HG03378 (cell line): ENCODE results near the gene BCL2L11.
A peak's percentile ranks its signal among the peaks of the same experiment; 100 is the strongest.

ENCODE experiments used
- ATAC-seq: cut with Tn5 transposase; IDR thresholded peaks from one replicate; pipeline ENCODE4 v1.9.1; 2021; ENCODE audit warnings: mild to moderate bottlenecking, moderate library complexity; ENCODE audit not compliant: unreplicated experiment

BCL2L11 gene

DNA sequence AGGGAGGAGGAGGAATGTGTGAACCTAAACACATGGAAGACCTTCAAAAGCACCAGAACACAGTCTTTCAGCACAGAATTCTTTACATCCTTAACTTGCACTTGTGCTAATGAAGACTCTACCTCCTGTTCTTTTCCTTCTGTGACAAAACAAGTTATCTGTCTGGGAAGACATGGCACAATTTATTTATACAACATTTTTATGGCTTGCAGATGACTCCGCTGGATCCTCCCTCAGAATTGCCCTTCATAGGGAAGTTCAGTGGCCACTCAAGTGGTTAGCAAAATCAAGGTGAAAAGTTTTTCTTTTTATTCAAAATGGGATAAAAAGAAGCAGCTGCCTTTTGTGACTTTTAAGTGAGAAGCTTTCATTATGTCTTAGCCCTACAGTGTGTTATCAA, 21.4 kb downstream of the BCL2L11 start:
- no peak for ATAC-seq

DNA sequence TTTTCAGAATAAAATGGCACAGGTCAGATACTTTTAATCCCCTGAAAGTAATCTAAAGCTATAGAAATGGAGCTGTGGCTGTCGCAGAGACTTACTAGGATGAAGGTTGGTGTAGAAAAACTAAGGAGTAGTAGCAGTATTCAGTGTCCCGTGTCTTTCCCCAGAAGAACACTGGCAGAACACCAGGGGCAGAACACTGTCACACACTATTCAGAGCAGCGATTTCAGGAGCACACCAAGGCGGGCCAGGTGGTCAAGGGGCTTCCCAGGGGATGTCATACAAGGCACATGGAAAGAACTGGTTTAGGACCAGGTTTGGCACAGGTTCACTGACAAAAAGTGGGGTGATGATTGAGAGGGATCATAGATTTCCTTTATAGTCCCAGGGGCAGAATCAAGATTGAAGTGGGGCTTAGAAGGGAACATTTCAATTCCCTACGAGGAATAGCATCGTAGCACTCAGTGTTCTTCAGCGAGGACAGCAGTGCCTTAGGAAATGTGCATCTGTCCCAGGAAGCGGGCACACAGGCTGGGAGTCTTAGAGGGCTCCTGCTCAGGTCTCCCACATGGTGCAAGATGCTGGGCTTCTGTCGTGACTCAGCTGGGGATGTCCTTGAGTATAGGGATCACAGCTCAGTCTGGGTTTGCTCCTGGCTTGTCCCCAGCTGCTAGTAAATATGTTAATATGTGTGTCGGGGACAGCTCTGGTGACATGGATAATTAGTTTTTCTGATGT, 22.6 kb downstream of the BCL2L11 start:
- ATAC-seq, result no peak

DNA sequence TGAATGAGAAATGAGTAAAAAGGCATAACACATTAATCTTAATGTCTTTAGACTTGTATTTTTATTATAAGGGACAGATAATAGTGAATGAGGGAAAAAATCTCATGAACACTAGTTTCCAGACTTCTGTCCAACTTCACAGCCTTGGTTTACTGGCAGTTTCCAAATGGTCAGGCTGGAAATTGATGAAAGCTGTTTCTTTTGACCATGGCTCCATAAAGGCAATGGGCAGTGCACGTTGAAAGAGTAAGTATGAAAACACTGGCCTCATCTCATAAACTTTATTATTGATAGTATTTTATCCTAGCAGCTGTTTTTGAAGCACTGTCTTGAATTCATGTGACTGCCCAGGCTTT, 23.1 kb downstream of the BCL2L11 start:
- no peak for ATAC-seq

DNA sequence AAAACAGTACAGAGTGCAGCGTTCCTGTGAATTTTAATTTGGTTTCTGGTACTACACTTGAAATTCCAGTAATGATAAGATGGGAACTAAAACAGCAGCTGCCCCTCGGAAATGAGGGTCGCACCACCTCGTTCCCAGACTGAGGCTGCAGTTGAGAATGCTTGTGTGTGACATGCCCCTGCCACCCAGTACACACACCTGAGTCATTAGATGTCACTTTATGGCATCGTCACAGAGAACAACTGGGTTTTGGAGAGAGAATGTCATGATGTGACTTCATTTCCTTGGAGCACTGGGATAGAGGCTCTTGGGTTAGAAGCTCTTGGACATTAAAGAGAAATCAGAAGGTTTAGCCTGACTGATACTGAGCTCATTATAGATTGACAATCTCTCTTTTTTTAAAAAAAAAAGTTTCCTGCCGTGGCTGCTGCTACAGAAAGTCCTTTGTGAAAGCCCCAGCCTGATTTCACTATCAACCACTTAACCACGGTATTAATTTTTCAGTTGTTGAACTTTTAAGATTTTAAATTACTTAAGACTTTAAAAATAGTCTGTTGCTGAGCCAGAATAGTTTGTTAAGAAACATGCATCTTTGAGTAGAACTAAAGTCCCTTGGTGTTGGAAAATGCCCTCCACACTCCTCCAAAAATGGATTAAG, 24.5 kb downstream of the BCL2L11 start:
- ATAC-seq, result no peak

DNA sequence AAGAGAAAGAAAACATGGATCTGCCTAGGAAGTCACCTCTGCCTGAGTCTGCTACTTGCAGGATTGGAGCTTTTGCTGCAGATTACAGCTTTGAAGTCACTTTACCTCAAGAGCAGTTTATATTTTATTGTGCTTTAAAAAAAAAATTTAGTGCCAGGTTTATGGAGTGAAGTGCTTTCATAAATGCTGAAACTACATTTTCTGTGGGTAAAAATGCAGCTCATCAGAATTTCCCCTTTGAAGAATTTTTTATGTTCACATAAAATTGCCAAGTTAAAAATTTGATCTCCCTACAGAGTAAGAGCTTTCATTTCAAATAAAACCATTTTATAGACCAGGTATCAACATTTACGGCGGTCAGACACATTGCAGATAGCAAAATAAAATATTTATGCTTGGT, 25.2 kb downstream of the BCL2L11 start:
- no peak for ATAC-seq

DNA sequence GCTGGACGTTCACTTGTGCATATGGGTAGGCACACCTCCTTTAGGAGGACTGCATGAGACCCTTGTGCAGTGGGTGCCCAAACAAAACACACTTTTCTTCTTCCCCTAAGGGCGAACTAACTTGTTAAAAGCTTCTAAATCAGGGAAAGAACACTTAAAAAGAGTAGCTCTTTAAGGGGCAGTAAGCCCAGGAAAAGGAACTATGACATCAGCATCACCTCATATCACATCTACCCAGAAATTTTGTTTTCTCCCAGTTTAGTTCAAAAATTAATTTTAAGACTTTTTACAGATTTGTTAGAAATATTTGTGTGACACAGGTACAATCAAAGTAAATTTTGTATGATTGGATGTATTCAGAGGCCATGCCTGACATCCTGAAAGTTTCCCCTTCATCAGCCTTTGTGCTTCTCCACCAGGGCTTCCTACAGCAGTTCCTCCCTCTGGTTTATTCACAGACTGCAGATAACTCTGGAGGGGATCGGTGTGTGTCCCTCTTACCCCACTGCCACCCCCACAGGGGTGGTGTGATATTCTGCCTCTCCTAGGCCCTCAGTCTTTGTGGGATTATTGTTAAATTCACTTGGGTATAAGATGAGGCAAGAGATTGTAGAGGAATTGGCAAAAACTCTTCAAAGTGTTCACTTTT, 27.6 kb downstream of the BCL2L11 start:
- ATAC-seq, result no peak

DNA sequence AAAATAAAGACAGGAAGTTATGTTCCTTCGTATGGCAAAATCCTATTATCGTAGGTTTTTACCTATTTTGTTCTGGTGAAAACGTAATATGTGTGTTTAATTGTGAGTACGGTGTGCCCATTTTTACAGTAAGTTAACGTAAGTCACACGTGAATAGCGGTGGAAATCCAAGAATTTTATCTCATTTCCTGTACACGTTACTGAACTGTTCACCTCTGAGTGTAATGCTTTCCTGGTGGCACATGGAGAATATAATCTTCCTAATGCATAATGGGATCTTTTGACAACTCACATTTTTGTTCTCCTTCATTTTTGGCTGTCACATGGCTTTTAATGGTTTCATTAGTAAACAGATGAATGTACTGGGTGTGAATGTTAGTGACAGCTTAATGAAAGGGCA, 28.2 kb downstream of the BCL2L11 start:
- no peak for ATAC-seq

DNA sequence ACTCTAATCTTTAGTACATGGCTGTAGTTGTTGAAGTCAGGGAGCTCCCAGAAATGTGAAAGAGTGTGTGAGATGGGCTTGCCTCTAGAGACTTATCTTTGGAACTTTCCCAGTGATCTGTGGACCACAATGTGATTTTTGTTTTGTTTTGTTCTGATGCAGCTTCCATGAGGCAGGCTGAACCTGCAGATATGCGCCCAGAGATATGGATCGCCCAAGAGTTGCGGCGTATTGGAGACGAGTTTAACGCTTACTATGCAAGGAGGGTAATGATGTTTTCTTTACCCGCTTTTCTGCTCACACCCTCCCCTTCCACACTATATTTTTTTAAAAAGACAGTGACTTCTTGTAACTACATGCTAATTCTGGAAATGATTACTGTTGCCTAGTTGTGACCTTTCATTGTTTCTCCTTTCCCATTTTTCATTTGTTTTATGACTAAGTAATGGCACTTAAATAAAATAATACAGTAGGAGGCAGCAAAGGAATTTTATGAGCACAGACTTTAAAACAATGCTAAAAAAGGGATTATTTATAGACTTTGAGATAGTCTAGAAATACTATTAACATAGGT, 29.3 kb downstream of the BCL2L11 start:
- ATAC-seq, result no peak

DNA sequence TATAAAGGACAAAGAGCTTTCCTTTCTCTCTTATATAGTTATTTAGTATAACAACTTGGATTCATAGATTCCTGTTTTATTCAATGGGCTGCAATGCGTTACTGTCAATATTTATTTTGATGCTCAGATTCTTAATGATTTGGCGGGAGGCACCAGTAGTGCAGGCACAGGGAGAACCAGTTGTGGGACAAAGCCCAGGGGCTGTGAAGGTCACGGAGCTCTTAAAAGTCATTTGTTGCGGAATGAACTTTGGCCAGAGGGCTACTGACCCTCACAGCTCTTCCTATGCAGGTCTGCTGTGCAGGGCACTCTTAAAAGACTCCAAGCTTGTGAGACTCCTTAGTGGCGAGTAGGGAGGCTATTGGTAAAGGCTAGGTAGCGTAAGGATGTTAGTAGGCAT, 34.0 kb downstream of the BCL2L11 start:
- ATAC-seq, result no peak

DNA sequence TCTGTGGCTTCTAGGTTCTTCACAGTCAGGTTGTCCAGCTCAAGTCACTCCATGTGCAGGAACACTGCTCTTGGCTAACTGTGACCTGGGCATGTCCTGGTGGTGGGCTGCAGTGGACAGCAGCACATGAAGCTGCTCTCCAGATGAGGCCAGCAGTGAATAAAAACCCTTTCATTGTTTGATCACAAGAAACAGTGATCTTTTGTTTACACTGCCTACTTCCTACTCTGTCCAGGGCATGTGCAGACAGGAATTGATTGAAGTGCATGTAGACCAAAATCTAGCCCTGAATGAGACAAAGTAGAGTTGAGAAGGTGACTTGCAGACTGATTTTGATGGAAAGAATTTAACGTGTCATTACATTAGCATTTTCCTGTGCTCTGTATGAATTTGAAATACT, 34.9 kb downstream of the BCL2L11 start:
- ATAC-seq, result no peak

DNA sequence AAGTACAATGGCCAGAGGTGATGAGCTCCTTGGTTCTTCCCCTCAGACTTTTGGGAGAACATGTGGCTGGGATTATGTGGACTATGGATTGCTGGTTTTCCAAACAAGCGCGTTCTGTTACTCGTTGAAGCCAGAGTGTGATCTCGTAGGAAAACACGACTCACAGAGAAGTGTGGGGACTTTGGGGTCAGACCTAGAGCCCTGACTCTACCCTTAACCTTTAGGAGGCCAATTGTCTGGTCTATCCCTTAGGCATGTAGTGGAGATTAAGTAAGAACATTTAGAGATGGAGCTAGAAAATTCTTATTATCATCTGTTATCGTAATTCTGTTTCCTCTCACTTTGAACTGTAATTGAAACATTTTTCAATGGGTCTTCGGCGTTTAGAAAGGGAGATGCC, 35.8 kb downstream of the BCL2L11 start:
- no peak for ATAC-seq

DNA sequence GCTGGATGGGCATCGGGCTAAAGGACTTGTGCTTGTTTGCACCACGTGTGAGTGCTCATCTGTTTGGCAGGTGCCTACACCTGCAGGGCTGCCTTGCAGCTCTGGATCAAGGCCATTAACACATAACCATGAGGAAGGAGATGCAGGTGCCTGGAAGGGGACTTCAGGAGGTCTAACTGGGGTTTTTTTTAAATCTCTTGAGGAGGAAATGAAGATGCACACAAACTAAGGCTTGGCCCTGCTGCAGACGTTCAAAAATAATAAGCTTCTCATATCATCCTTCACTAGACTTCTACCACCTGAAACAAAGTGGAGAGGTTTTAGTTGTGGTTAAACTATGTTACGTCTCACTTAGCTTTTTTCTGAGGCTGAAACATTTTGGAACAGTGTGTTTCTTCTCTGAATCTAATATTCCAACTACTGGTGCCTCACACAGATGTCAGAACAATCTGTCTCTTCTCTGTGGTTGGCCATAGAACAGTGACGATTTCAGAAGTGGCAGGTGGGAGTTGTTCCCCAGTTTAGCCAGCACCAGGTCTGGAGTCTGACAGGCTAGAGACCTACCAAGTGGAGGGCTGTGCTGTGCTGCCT, 36.5 kb downstream of the BCL2L11 start:
- ATAC-seq, result peak; percentile 40

DNA sequence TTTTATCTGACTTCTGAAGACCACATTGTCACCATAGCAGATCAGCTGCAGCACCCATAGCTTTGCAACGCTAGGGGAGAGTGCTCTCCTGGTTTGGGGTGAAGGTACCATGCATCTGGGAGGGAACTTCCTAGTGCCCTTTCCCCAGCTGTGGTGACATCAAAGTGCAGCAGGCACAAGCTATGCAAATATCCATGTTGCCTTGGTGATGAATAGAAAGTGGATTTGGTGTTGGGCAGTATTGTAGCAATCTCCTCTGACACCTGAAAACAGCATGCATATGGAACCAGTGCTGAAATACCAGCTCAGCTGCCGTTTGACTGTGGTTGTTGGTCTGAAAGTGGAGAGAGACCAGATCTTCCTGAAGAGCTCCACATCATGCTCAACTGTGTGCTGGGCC, 37.1 kb downstream of the BCL2L11 start:
- ATAC-seq, result peak; percentile 31

DNA sequence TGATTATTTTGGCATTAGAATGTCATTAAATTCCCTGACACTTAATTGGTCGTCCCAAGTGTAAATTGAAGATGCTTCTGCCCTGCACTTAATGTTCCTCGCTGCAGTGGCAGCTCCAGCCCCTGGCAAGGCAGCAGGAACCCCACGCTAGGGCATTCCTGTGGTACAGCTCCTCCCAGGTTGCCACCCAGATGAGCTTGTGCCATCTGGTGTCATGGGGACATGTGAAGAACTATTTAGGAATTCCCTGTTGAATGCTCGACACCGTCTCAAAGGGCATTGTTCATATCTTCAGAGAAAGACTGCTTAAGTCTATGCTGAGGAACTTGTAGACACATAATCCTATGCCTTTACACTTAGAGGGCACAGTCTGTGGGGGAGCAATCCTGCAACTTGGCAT, 38.9 kb downstream of the BCL2L11 start:
- ATAC-seq, result no peak

DNA sequence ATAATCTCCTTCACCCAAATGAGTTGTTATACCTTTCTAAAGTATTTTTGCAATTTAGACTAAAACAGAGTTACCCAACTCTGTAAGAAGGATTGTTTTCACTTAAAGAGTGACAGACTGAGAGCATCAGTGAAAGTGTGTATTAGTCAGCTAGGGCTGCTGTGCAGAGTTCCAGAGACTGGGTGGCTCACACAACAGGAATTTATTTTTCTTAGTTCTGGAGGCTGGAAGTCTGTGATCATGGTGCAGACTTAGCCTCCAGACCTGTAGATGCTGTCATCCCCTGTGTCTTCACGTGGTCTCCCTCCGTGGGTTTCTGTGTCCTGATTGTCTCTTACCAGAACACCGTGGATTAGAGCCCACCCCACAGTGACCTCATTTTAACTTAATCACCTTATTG, 40.0 kb downstream of the BCL2L11 start:
- ATAC-seq, result no peak

DNA sequence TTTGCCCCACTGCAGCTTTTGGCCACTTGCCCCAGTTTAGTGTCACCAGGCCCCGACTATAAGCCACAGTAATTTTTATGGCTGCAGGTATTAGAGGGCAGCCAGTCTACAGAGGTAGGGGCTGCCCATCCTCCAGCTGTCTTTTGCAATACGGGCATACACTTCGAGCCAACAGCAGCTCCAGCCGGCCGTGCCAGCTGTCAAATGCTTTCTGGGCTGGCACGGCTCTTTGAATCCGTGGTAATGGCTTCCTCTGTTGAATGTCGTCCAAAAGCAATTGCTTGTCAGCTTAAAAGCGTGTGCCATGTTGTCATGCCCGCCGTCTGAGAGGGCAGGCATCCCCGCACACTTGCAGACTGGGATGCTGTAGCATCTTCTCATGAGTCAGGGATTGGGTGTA, 41.3 kb downstream of the BCL2L11 start:
- ATAC-seq, result no peak

DNA sequence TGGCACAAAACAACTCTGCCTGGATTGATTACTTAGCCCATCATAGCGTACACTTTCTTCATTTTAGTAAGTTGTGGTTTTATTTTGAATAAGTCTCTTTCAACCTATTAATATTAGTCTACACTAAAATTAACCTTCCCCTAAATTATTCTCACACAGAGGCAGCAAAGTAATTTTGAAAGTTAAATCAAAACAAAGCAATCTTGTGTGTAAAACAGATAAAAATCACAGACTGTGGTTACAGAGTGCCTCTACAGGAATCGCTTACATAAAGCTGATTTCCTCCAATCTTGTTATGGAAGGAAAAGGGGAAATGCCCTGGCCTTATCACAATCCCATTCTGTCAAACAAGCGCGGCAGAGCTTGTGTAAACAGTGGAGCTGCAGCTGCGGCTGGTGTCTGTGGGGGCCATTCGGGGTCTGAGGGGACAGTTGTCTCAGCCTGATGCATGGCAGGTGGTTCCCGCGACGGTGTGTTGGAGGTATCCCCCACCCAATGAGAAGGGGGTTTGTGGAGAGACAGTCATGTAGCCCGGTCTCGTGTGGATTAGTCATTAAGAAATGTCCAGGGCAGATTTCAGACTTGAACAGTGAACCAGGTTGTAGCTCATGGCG, 42.1 kb downstream of the BCL2L11 start:
- ATAC-seq, result no peak

DNA sequence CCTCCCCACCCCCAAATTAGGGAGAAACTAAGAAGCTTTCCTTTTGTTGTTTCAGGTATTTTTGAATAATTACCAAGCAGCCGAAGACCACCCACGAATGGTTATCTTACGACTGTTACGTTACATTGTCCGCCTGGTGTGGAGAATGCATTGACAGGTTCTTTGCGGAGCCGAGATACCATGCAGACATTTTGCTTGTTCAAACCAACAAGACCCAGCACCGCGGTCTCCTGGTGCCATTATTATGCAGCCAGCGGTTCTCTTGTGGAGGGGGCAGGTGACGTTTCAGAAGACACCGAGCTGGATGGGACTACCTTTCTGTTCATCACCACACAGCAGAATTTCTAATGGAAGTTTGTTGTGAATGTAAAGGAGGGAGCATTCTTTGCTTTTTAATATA, 43.4 kb downstream of the BCL2L11 start:
- no peak for ATAC-seq

DNA sequence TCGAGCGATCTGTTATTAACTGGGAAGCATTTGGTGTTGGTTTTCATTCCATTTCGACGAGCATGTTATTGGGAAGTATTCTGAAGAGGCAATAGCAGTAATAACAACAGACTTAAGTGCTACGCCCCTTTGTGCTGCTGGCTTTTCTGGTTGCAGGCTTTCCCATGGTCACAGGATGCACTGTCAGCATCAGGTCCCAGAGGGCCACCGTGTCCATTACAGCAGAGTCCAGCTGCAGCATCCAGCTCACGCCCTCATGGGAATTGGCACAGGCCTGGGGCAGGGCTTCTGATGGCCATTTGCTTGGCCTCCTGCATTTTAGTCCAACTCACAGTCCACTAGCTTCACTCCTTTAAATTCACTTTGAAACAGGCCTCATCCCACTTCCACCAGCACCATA, 44.4 kb downstream of the BCL2L11 start:
- no peak for ATAC-seq

DNA sequence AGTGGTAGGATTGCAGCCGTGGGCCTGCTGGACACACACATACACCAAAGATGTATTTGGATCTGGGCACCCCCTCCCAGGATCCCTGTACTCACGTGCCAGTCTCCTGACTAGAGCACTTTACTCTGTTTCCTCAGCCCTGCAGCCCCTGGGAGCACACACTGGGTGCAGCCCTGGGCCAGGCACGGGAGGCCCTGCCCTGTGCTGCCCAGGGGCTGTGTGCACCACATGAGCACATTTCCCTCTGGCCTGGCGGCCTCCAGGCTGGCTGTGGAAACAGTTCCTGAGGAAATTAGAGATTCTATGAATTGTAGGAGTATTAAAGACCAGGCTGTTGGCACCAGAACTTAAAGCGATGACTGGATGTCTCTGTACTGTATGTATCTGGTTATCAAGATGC, 45.4 kb downstream of the BCL2L11 start:
- ATAC-seq, result no peak
